CD4-positive, alpha-beta T cell treated with Interleukin-2 at 100 ng/mL for 4 hours (primary cell): ENCODE results near the gene C1QL3.

Experiments
- DNase-seq: peaks from one replicate; pipeline ENCODE4 v3.0.0-alpha.2; 2020; ENCODE audit warnings: low spot score

The C1QL3 gene

GRCh38 chr10:16521311-16522016, at the start of gene C1QL3:
TSS of gene C1QL3 (minus strand) at chr10:16521879. CDS start at chr10:16521065, 814 bp downstream.
- DNase-seq = no peak

- no peak for DNase-seq
Measured at GRCh38 chr10:16570731-16571130, 49.1 kb upstream of the C1QL3 start.

- DNase-seq = no peak
Measured at GRCh38 chr10:16566202-16566805, 44.6 kb upstream of the C1QL3 start.

GRCh38 chr10:16565604-16566003, 43.9 kb upstream of the C1QL3 start:
- DNase-seq = no peak

- DNase-seq = no peak
Measured at GRCh38 chr10:16562891-16563290, 41.2 kb upstream of the C1QL3 start.

- no peak for DNase-seq
Measured at GRCh38 chr10:16559236-16559773, 37.6 kb upstream of the C1QL3 start.

- DNase-seq = no peak
Measured at GRCh38 chr10:16547973-16548372, 26.3 kb upstream of the C1QL3 start.

GRCh38 chr10:16545116-16545736, 23.5 kb upstream of the C1QL3 start:
- peak; percentile 15 for DNase-seq

- no peak for DNase-seq
Measured at GRCh38 chr10:16544591-16544990, 22.9 kb upstream of the C1QL3 start.

GRCh38 chr10:16544099-16544498, 22.4 kb upstream of the C1QL3 start:
- DNase-seq = no peak

- no peak for DNase-seq
Measured at GRCh38 chr10:16536155-16536554, 14.5 kb upstream of the C1QL3 start.

GRCh38 chr10:16529853-16530252, 8.2 kb upstream of the C1QL3 start:
- DNase-seq = no peak

- DNase-seq = no peak
Measured at GRCh38 chr10:16527452-16527851, 5.8 kb upstream of the C1QL3 start.

GRCh38 chr10:16520900-16521299, 779 bp downstream of the C1QL3 start:
- DNase-seq = peak; percentile 2

- DNase-seq = no peak
Measured at GRCh38 chr10:16519908-16520861, 1.5 kb downstream of the C1QL3 start.

- no peak for DNase-seq
Measured at GRCh38 chr10:16519250-16519907, 2.3 kb downstream of the C1QL3 start.

- no peak for DNase-seq
Measured at GRCh38 chr10:16518822-16519221, 2.9 kb downstream of the C1QL3 start.

GRCh38 chr10:16510843-16511242, 10.8 kb downstream of the C1QL3 start:
- no peak for DNase-seq

- DNase-seq = no peak
Measured at GRCh38 chr10:16509996-16510395, 11.7 kb downstream of the C1QL3 start.

- DNase-seq = no peak
Measured at GRCh38 chr10:16505161-16505560, 16.5 kb downstream of the C1QL3 start.

GRCh38 chr10:16497911-16498310, 23.8 kb downstream of the C1QL3 start:
- no peak for DNase-seq
